NCI-H2029 treated with DMSO at 0.1 percent for 48 hours (cell line): ENCODE results near the gene LILRB1.
"Not testable (repeated sequence)": the region's sequence is repeated elsewhere in the genome, so short reads cannot be mapped to it uniquely, and the experiment has no call there.

Experiments
- DNase-seq: peaks from one replicate; lab custom pipeline; 2025; lab: John Stamatoyannopoulos, UW

The LILRB1 gene

GRCh38 chr19:54630262-54630661 is at the start of gene LILRB1:
Gene LILRB1, plus strand, starts transcription at chr19:54630484. Its CDS starts 590 bp downstream, at chr19:54631074.
- not testable (repeated sequence) for DNase-seq

GRCh38 chr19:54586397-54586796 is 43.9 kb upstream of the LILRB1 start:
- DNase-seq, result no peak

- DNase-seq, result no peak
These were observed 43.3 kb upstream of the LILRB1 start for GRCh38 chr19:54587026-54587425.

- DNase-seq, result not testable (repeated sequence)
These were observed 36.8 kb upstream of the LILRB1 start, which contains the start of gene LILRA1 for GRCh38 chr19:54593445-54593844. Gene LILRA1, plus strand, starts transcription at chr19:54593632. Its CDS starts 613 bp downstream, at chr19:54594245.

DNA sequence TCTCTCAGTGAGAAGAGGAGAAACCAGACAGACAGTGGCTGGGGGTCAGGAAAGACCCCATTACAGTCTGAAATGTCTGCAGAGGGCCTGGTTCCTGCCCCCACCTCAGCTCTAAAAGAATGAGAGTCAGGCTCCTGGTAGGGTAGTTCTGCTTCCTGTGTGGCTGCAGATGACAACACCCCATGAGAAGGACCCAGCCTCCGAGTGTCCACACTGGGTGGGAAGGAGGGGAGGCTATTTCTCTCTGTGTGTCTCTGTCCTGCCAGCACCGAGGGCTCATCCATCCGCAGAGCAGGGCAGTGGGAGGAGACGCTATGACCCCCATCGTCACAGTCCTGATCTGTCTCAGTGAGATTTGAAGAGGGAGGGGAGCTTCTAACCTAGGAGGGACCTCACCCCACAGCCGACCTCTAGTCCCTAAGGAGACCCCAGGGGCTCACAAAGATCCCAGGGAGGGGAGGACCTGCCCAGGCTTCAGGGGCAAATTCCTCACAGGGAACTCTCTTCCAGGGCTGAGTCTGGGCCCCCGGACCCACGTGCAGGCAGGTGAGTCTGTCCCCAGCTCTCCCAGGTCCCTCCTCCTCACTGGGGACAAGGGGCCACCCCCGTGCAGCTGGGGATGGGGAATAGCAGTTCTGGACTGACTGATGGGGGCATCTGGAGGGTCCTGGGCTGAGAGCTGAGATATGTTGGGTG is 36.2 kb upstream of the LILRB1 start:
- not testable (repeated sequence) for DNase-seq

DNA sequence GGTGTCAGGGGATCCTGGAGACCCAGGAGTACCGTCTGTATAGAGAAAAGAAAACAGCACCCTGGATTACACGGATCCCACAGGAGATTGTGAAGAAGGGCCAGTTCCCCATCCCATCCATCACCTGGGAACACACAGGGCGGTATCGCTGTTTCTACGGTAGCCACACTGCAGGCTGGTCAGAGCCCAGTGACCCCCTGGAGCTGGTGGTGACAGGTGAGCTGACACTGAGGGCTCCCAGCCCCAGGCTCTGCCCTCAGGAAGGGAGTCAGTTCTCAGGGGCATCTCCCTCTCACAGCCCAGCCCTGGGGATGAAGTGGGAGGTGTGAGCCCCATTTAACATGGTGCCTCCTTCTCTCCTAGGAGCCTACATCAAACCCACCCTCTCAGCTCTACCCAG is 35.5 kb upstream of the LILRB1 start:
- no peak for DNase-seq

- not testable (repeated sequence) for DNase-seq
These were observed 34.4 kb upstream of the LILRB1 start for GRCh38 chr19:54595680-54596436.

DNA sequence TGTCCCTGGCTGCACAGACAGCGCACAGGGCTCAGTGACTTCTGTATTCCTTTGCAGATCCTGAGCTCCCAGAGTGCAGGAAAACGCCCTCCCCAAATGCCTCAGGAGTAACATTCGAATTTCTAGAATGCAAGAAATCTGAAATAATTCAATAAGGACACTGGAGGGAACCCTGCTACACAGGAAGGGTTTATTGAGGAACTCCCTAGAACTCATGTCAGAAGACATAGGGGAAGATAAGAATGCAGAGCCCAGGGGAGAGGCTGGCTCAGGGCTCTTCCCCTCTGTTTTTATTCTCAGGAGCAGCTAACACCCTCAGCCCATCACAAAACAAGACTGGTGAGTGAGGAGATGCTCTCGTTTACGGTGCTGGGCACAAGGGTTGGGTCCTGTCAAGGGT is 30.1 kb upstream of the LILRB1 start:
- no peak for DNase-seq

DNA sequence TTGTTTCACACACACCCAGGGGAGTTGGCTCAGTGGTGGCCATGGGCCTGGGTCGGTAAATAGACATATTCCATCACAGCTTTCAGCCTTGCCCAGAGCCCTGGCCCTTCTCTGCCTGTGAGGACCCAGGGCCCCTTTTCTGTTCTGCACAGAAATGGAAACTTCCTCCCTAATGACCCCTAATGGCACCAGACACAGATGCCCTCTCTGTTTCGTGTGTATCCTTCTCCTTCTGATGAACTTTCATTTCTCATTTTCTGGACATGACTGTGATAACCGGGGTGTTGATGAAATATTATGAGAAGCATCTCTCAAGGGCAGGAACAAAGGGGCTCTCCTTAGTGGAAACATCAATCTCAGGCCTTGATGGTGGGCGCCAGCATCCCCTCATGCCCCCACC is 24.1 kb upstream of the LILRB1 start:
- no peak for DNase-seq

DNA sequence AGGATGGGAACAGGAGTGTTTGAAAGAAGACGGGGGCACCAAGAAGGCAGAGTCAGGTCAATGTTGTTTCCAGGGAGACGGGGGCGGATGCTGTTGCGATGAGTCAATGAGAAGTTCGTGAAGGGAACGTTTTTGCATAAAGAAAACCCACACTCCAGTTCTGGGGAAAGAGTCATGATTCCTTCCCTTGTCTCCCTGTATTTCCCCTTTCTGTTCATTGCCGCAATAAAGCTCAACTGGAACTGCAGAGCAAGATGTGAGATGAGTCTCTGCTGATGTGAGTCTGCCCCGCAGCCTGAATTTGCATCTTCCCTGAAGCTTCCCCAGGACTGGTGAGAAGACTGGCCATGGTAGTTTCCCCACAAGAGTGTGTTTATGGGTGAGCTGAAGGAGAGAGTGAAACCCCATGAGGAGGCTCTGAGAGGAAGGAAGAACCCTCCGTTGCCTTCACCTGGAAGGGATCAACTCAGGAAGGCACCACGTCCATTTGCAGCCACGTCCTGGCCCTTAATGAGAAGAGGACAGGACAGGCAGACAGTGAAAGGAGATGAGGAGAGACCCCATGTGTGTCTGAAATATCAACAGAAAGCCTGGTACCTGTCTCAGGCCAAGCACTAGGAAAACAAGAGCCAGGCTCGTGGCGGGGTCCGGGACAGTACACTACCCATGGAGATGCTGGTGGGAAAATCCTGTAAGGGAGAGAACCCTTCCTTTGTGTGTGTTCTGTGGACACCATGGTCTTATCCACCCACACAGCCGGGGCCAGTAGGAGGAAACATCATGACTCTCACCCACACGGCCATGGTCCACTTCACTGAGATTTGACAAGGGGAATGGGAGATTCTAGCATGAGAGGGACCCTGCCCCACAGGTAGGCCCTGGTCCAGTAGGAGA is 23.1 kb upstream of the LILRB1 start:
- no peak for DNase-seq

GRCh38 chr19:54607785-54608150 is 22.5 kb upstream of the LILRB1 start:
- no peak for DNase-seq

GRCh38 chr19:54608205-54608604 is 22.1 kb upstream of the LILRB1 start:
- DNase-seq, result no peak

GRCh38 chr19:54608792-54609191 is 21.5 kb upstream of the LILRB1 start:
- no peak for DNase-seq

- DNase-seq, result no peak
These were observed 20.9 kb upstream of the LILRB1 start for GRCh38 chr19:54609356-54609791.

- DNase-seq, result no peak
These were observed 17.9 kb upstream of the LILRB1 start for GRCh38 chr19:54612428-54612827.

DNA sequence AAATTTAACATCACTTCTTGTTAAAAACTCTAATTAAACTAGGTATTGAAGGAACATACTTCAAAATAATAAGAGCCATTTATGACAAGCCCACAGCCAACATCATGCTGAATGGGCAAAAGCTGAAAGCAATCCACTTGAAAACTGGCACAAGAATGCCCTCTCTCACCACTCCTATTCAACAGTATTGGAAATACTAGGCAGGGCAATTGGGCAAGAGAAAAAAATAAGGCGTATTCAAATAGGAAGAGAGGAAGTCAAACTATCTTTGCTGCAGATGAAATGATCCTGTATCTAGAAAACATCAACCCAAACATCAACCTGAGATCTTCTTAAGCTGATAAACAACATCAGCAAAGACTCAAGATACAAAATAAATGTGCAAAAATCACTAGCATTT is 15.6 kb upstream of the LILRB1 start:
- DNase-seq, result no peak

DNA sequence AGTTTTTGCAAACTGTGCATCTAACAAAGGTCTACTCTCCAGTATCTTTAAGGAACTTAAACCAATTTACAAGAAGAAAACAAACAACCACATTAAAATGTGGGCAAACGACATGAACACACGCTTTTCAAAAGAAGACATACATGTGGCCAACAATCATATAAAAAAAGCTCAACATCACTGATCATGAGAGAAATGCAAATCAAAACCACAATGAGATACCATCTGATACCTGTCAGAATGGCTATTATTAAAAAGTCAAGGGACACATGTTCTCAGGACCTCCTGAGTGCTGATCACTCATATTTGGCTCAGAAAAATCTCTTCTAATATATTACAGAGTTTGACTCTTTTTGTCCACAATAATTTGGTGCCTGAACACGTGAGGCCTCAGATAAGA is 14.2 kb upstream of the LILRB1 start:
- DNase-seq, result no peak

GRCh38 chr19:54616821-54617560 is 13.3 kb upstream of the LILRB1 start:
- no peak for DNase-seq

GRCh38 chr19:54620464-54620863 is 9.8 kb upstream of the LILRB1 start:
- DNase-seq, result no peak

- no peak for DNase-seq
These were observed 7.9 kb upstream of the LILRB1 start for GRCh38 chr19:54622431-54622830.

DNA sequence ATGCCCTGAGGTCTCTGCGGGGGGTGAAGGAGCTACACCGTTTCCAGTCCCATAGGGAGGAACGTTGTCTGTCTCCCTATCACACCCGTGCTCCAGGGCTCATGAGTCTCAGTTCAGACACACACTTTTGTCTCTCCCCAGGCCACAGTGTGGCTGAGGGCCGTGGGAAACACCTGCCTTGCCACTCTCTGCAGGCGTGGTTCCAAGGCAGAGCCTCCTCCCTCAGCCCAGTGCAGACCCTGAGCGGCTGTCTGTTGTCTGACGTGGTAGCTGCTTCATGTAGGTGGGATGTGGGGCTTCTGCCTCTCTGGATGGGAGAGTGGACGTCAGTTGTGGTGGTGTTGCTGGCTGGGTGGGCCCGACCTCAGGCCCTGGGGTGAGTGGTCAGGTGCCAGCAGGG is 6.0 kb upstream of the LILRB1 start:
- not testable (repeated sequence) for DNase-seq
